Glutamatergic neuron (in vitro differentiated cells): ENCODE data around the gene HS2ST1. TPM values are rescaled to one million over a fixed set of nuclear protein-coding genes. Genes with fewer than 3 reads are reported as not detected.

Experiments
- DNase-seq: peaks from one replicate; pipeline ENCODE4 v3.0.0; 2022
- H3K27ac Mint-ChIP-seq: one replicate; pipeline ENCODE4 v1.8.0; 2020; ENCODE audit warnings: mild to moderate bottlenecking, mixed read lengths, inconsistent platforms; ENCODE audit not compliant: unreplicated experiment
- H3K27me3 Mint-ChIP-seq: one replicate; pipeline ENCODE4 v1.8.0; 2020; ENCODE audit warnings: mild to moderate bottlenecking, moderate library complexity, mixed read lengths, inconsistent platforms; ENCODE audit not compliant: unreplicated experiment
- H3K36me3 Mint-ChIP-seq: one replicate; pipeline ENCODE4 v1.8.0; 2020; ENCODE audit warnings: mild to moderate bottlenecking, mixed read lengths, inconsistent platforms; ENCODE audit not compliant: unreplicated experiment
- H3K4me1 Mint-ChIP-seq: one replicate; pipeline ENCODE4 v1.8.0; 2020; ENCODE audit warnings: mild to moderate bottlenecking, low read depth, mixed read lengths, inconsistent platforms; ENCODE audit not compliant: unreplicated experiment
- H3K4me3 Mint-ChIP-seq: one replicate; pipeline ENCODE4 v1.8.0; 2020; ENCODE audit warnings: mild to moderate bottlenecking, mixed read lengths, inconsistent platforms; ENCODE audit not compliant: unreplicated experiment
- H3K9me3 Mint-ChIP-seq: one replicate; pipeline ENCODE4 v1.8.0; 2020; ENCODE audit warnings: mild to moderate bottlenecking, moderate library complexity, mixed read lengths, inconsistent platforms; ENCODE audit not compliant: unreplicated experiment
- total RNA-seq: library from RNA; stranded (reverse); fragmentation: NEBNext Ultra II Directional; extraction: Animal tissue kit (Norgen Biotek cat#: 25700); gene quantifications from one replicate; pipeline ENCODE4 v1.2.1, GENCODE V29; 2021; ENCODE audit not compliant: unreplicated experiment
- TF ChIP-seq, protein P1 (sequence below): fragments of 200-600 bp; sonication (generic); IDR thresholded peaks from one replicate; pipeline ENCODE4 v1.5.0; 2021; ENCODE audit not compliant: partially characterized antibody, unreplicated experiment

HS2ST1 gene
- total RNA-seq, 1 donor from 2014 or later: 12.9 TPM

DNA sequence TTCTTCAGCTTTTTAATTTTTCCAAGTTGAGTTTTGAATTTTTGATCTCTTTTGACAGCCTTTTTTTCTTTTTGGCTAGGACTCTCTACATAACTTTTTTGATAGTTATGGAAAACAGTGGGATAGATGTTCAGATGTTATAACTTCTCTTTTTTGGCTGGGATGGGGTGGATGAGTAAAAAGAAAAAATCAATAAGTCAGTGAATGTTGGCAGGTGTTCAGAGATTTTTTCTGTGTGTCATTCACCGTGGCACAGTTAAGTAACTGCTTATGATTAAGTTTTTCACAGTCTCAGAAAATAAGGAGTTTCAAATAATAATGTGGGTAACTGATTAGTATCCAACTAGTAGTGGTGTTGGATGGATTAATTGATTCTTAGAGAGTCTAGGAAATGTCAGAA is 24.0 kb downstream of the HS2ST1 start:
- H3K36me3 Mint-ChIP-seq: no peaks in the 10 kb centered on the region
- H3K27me3 Mint-ChIP-seq: peaks cover 1% of the 10 kb centered on the region
- no peak for DNase-seq
- no peak overlapping the region for H3K27ac Mint-ChIP-seq
- no peak overlapping the region for H3K4me3 Mint-ChIP-seq
- TF ChIP-seq, protein P1, sequence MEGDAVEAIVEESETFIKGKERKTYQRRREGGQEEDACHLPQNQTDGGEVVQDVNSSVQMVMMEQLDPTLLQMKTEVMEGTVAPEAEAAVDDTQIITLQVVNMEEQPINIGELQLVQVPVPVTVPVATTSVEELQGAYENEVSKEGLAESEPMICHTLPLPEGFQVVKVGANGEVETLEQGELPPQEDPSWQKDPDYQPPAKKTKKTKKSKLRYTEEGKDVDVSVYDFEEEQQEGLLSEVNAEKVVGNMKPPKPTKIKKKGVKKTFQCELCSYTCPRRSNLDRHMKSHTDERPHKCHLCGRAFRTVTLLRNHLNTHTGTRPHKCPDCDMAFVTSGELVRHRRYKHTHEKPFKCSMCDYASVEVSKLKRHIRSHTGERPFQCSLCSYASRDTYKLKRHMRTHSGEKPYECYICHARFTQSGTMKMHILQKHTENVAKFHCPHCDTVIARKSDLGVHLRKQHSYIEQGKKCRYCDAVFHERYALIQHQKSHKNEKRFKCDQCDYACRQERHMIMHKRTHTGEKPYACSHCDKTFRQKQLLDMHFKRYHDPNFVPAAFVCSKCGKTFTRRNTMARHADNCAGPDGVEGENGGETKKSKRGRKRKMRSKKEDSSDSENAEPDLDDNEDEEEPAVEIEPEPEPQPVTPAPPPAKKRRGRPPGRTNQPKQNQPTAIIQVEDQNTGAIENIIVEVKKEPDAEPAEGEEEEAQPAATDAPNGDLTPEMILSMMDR: no peak
- peaks cover 15% of the 10 kb centered on the region for H3K4me1 Mint-ChIP-seq
- no peaks in the 10 kb centered on the region for H3K9me3 Mint-ChIP-seq

DNA sequence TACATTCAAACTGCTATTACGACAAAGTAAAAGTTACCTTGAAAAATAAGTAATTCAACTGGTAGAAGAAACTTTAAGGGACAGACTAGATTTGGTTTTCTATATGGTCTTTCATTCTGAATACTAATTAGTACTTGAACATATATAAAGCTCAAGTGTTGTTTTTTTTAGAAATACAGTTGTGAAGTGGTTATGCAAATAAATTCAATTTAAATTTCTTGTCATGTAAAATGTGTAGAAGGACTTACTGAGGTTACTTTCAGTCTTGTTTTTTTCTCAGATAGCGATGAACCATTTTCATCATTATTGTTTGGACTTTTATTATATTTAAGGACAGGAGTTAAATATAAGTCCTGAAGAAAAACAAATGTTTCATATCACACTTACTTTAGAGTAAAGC is 24.4 kb downstream of the HS2ST1 start:
- H3K4me3 Mint-ChIP-seq: no peak overlapping the region
- TF ChIP-seq, protein P1: no peak
- DNase-seq: no peak
- H3K4me1 Mint-ChIP-seq: peaks cover 11% of the 10 kb centered on the region
- no peaks in the 10 kb centered on the region for H3K9me3 Mint-ChIP-seq
- no peaks in the 10 kb centered on the region for H3K36me3 Mint-ChIP-seq
- H3K27ac Mint-ChIP-seq: no peak overlapping the region
- no peaks in the 10 kb centered on the region for H3K27me3 Mint-ChIP-seq

DNA sequence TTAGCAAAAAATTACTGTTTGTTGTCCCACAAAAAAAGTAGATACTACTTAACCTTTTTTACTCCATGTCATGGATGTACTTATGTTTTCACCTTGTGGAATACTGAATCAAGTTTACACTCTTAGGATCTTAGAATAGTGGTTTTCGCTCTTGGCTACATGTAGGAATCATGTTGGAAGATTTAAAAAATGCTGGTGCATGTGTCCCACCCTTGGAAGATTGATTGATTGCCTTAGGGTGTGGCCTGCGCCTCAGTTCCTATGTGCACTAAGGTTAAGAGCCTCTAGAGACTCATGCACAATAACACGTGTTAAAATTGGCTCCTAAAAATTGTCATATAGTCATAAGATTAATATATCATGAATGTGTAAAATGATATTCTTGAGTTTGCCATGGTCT is 25.0 kb downstream of the HS2ST1 start:
- Mint-ChIP-seq H3K4me3 (no peak overlapping the region), H3K36me3 (no peaks in the 10 kb centered on the region), H3K9me3 (no peaks in the 10 kb centered on the region), H3K27ac (no peak overlapping the region), H3K27me3 (no peaks in the 10 kb centered on the region), H3K4me1 (peaks cover 6% of the 10 kb centered on the region)
- TF ChIP-seq, protein P1: no peak
- DNase-seq: no peak

DNA sequence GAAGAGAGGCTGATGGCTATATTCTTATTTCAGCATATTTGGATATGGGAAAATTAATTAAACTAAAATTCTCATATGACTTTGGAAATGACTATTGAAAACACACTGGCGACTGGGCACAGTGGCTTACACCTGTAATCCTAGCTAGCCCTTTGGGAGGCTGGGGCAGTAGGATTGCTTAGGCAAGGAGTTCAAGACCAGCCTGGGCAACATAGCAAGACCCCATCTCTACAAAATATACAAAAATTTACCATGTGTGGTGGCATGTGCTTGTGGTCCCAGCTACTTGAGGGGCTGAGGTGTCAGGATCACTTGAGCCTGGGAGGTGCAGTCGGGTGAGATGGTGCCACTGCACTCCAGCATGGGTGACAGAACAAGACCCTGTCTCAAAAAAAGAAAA is 26.2 kb downstream of the HS2ST1 start:
- TF ChIP-seq, protein P1: no peak
- H3K27me3 Mint-ChIP-seq: no peaks in the 10 kb centered on the region
- H3K4me3 Mint-ChIP-seq: no peak overlapping the region
- H3K36me3 Mint-ChIP-seq: no peaks in the 10 kb centered on the region
- DNase-seq: no peak
- no peaks in the 10 kb centered on the region for H3K9me3 Mint-ChIP-seq
- peaks cover 6% of the 10 kb centered on the region for H3K4me1 Mint-ChIP-seq
- no peak overlapping the region for H3K27ac Mint-ChIP-seq

DNA sequence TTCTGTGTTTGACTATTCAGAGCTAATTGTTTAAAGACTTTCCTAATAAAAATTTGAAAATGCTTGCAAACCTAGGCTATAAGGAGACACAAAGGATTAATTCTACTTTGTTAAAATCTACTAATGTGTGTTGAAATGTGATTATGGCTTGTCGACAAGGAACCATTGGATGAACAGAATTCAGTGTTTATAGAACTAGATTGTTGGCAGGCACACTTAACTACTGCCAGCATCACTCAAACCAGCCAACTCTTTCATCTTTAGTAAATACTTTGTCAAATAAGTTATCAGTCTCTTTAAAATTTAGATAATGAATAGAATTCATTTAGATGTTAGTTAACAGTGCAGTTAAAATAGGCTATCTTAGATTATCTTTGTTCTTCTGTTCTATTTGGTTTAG is 27.6 kb downstream of the HS2ST1 start:
- no peaks in the 10 kb centered on the region for H3K27me3 Mint-ChIP-seq
- H3K27ac Mint-ChIP-seq: no peak overlapping the region
- TF ChIP-seq, protein P1: no peak
- no peaks in the 10 kb centered on the region for H3K9me3 Mint-ChIP-seq
- no peaks in the 10 kb centered on the region for H3K36me3 Mint-ChIP-seq
- H3K4me1 Mint-ChIP-seq: peaks cover 6% of the 10 kb centered on the region
- DNase-seq: no peak
- H3K4me3 Mint-ChIP-seq: no peak overlapping the region
